MM.1S (cell line): ENCODE measurements around the gene MNX1.

Experiments
- CTCF ChIP-seq: fragments of 300-600 bp; sonication (generic); IDR thresholded peaks from 2 replicates; pipeline ENCODE4 v1.5.1; 2016; ENCODE audit warnings: antibody characterized with exemption, low read length, mixed read lengths
- EZH2phosphoT487 ChIP-seq: fragments of 300-600 bp; sonication (generic); IDR thresholded peaks from 2 replicates; pipeline ENCODE4 v1.6.1; 2018; ENCODE audit warnings: antibody characterized with exemption, low read length

- TF ChIP-seq CTCF (no peak), EZH2phosphoT487 (no peak)
Observed at GRCh38 chr7:157059534-157059933, 49.1 kb upstream of the MNX1 start.
